Activated CD4-positive, CD25-positive, alpha-beta regulatory T cell (primary cell): ENCODE results near the gene FBXL15.
A peak's percentile ranks its signal among the peaks of the same experiment; 100 is the strongest.

Experiments used
- DNase-seq, 4 experiments: peaks; one replicate each; lab custom pipeline; 2025; lab: John Stamatoyannopoulos, UW

FBXL15 gene

DNA sequence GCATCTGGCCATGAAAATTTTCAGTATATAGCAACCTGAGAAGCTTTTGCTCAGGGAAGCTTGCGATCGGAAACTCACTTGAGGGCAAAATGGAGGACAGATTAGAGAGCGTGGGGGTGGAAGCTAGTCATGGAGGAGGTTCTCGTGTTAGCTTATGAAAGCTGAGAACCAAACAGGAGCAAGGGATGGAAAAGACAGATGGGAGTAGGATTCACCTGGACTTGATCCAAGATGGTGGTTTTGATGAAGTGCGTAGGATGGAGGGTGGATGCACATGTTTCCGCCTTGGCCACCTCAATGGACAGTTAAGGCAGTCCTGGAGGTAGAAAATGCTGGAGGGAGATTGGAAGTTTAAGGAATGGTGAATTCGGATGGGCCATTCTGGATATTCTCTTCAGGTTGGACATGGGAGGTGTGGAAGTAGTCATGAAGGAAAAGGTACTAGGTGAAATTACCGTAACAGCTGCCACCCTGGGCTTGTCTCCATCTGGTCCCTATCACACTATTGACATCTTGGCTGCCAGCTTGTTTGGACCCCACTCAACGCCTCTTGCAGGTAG is 37.0 kb downstream of the FBXL15 start:
- DNase-seq = no peak

DNA sequence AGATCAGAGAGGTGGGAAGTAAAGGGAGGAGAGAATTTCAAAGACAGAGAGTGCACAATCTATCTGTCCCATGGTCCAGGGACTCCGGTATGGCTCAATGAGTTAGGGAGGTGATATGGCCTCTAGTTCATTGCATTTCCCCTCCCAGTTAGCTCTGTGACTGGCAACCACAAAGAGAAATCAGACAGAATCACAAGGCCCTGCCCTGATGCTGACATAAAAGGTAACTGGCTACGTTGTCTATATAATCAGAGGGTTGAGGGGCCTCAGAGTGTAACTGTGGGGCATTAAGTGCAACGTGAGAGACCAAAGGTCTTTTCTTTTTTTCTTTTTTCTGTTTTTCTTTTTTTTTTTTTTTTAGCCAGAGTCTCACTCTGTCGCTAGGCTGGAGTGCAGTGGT is 38.0 kb downstream of the FBXL15 start:
- DNase-seq = no peak

DNA sequence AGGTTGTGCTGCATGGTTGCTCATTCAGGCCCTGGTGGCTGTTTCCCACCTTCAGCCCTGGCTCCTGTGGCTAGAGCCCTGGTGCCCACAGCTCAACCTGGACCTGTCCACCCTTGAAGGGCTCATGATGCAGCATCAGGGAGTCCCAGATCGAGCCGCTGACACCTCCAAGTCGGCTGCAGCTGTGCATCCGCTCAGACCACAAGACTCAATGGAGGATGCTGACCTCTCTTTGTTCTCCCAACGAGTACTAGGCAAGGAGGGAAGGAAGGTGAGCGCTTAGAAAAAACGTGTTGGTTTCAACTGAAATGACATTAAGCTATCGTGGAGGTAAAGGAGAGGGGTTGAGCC is 40.2 kb downstream of the FBXL15 start:
- DNase-seq = no peak

DNA sequence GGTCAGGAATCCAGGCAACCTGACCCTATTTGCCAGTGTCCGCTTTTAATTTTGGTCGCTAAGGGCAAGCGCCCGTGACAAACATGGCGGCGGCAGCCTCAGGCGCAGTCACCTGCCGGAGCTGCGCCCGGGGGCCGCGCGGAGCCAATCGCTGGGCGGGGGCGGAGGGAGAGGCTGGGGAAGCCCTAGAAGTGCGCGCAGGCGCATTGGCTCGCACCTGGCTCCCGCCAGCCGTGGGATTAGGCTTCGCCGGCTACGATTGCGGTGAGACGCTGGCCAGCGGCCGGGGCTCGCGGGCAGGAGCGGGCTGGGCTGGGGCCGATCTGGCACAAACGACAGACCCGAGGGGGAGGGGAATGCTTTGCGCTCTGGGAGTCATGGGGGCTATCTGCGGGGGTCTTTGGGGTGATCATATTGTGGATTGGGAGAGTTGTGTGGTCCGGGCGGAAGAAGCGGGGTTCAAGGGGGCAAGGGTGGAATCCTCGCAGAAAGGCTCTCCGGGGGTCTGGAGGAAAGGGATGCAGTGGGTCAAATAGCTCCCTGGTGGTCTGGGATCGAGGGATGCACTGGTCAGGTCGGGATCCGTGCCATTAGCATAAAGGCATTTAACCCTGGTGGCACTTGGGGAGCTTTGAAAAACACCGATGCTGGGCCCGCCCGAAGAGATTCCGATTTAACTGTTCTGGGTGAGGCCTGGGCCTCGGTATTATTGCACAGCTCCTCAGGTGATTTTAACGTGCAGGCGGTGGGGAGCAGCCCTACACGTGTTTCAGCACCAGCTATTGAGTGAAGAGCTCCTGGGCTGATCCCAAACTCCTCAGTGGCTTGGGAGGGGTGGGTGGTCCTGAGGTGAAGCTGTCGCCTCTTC is 40.8 kb downstream of the FBXL15 start:
- DNase-seq = peak; percentile 74 to 89 (median 86)

DNA sequence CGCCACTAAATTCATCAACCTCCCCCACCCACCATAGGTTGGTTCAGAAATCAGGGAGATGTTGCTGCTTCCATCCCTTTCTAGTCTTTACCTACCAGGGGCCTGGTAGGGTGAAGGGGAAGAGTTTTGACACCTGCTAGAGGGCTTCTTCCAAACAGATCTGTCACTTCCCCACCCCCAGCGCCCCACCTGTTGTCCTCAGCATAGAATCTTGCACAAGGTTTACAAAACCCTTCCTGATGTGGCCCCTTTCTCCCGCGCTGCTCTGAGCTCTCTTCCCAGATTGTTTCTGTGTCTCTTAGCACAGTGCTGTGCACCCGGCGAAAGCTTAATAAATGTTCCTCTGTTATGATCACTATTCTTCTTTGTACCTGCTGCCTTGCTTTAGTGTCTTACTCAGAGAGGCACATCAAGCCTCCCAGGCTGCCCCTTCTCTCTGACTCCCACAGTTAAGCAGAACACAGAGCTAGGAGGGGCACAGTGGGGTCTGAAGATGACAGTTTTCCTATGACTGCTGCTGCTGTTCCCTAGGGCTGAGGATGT is 41.9 kb downstream of the FBXL15 start:
- DNase-seq = no peak

DNA sequence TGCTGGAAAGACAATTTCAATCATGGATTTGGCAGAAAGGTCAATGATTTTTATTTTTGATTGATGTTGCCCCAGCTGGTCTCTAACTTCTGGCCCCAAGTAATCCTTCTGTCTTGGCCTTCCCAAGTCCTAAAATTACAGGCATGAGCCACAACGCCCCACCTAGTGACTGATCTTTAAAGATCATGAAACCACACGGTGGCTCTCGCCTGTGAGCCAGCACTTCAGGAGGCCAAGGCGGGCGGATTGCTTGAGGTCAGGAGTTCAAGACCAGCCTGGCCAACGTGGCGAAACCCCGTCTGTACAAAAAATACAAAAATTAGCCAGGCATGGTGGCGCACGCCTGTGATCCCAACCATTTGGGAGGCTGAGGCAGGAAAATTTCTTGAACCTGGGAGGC is 43.3 kb downstream of the FBXL15 start:
- DNase-seq = no peak

DNA sequence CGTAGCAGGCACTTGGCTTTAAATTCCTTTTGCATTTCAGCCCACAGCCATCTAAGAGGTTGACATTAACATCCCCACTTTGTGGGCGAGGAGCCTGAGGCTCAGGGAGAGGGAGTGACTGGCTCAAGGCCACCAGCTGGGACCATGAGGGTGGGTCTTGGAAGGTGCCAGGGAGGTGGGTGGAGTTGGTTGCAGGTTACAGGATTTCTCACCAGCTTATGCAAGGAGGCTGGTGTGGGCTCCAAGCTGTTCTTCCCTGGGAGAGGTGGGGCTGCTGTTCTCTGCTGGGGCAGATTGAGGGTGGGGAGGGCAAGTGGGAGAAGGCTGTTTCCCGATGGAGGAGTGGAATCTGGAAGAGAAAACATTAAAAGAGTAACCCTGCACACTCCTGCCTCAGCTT is 44.8 kb downstream of the FBXL15 start:
- DNase-seq = no peak

DNA sequence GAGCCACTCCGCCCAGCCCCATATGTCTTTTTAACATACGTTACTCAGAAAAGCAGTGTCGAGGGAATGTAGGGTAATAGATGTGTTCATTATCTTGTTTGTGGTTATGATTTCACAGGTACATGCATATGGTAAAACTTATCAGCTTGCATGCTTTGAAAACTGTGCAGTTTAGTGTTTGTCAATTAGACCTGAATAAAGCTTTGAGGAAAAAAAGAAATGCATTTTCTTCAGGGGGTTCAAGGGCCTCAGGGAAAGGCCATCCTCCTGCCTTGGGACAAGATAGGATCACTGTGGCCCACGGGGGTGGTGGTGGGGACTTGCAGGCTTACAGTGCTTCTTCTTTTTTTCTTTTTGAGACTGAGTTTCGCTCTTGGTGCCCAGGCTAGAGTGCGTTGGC is 46.7 kb downstream of the FBXL15 start:
- DNase-seq = no peak

DNA sequence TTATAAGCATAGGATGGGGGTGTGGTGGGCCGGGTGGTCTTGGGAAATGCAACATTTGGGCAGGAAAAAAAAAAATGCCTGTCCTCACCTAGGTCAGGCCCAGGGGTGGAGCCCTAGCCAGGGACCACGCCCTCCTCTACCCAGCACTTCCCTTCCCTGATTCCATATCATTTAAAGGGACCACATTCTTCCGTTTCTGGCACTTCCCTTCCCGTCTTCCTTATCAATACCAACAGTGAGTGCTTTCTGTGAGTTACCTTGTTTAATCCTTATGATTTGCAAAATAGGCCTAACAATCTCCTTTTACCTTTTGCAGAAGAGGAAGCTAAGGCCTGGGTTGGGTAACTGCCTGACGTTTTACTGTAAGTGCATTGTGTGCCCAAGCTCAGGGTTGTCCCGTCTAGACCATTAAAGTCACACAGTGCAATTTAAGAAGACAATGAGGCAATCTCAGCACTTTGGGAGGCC is 47.4 kb downstream of the FBXL15 start:
- DNase-seq = no peak

DNA sequence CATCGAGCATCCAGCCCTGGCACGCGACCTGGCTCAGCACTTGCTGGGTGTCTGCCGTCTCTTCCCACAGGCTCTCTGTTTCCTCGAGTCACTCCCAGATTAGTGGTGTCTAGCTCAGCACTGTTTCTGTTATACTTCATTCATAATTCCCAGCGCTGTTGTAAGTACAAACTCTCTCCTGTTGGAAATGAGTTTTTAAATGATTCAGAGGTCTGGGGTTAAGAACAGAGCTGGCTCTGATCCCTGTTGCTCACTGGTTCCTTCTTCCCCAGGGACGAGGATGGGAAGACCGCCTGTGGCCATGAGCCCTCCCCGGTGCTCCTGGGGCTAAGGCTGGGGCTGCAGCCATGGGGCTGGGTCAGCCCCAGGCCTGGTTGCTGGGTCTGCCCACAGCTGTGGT is 48.0 kb downstream of the FBXL15 start:
- DNase-seq = no peak

DNA sequence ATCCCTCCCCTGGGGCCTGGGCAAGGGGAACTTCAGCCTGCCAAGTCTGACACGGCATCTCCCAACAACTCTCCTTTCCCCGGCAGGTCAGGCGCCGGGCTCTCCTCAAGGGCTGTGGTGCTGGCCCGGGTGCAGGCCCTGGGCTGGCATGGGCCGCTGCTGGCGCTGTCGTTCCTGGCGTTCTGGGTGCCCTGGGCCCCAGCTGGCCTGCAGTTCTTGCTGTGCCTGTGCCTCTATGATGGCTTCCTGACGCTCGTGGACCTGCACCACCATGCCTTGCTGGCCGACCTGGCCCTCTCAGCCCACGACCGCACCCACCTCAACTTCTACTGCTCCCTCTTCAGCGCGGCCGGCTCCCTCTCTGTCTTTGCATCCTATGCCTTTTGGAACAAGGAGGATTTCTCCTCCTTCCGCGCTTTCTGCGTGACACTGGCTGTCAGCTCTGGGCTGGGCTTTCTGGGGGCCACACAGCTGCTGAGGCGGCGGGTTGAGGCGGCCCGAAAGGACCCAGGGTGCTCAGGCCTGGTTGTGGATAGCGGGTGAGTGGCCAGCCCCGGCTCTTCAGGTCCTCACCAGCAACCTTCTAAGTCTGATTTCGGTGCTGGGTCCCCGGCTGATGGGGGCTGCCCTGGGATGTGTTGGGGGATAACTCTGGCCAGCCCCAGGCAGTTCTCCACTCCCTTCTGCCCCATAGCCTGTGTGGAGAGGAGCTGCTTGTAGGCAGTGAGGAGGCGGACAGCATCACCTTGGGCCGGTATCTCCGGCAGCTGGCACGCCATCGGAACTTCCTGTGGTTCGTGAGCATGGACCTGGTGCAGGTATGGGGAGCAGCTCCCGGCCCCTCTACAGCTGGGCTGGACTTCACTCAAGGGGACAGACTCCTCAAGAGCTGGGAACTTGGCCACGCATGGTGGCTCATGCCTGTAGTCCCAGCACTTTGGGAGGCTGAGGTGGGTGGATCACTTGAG is 50.2 kb downstream of the FBXL15 start:
- DNase-seq = no peak
